ENCODE measurements around the gene TAPBPL. TPM values are rescaled to one million over a fixed set of nuclear protein-coding genes. Genes with fewer than 3 reads are reported as not detected.

TAPBPL gene
- polyA plus RNA-seq, 3 donors = 16.0 to 18.8 (median 17.8) TPM

- DNase-seq = peak; percentile 69
Observed at GRCh38 chr12:6430124-6430989, 21.5 kb upstream of the TAPBPL start.

DNA sequence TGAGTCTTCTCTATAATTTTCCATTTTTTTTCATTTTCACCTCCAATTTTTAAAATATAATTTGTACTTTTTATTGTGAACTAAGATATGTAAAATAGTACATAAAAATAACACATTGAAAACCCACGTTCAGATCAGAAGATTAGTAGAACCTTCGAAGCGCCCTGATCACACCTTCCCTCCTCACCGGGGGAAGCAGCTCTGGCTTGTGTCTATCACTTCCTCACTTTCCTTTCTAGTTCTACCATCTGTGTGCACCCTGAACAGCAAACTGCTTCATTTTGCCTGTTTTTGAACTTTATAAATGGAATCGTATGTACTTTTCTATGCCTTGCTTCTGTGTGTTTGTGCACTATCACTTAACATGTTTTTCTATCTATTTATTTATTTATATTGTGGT lies 18.9 kb upstream of the TAPBPL start:
- no peak for DNase-seq

- DNase-seq = no peak
Observed at GRCh38 chr12:6434205-6435140, 17.4 kb upstream of the TAPBPL start.

DNA sequence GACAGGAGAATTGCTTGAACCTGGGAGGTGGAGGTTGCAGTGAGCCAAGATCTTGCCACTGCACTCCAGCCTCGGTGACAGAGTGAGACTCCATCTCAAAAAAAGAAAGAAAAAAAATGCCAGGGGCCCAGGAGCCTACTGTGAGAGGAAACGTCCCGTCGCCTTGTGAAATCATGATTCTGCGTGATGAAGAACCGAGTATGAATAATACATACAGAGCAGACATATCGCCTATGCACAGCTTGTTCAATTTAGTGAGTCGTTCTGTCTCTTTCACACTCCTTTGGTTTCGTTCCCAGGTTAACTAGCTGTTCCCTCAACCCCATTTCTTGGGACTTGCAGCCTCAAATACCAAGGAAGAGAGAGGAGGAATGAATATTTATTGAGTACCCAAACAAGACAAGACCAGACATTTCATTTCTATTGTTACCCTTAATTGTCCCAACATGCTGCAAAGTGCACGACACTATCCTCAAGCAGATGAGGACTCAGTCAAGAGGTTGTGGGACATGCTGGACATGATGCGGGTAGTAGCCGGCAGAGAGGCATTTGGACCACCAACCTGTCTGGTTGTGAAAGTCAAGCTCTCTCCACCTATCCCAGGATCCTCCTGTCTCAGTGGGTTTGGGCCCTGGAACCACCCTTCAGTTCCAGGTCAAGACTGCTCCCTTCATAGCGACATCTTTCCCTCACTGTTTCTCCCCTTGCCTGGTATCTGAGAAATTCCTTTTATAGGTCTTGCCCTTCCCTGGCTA lies 15.7 kb upstream of the TAPBPL start:
- DNase-seq = no peak

GRCh38 chr12:6437586-6437985 lies 14.3 kb upstream of the TAPBPL start:
- no peak for DNase-seq

- no peak for DNase-seq
Observed at GRCh38 chr12:6438345-6438744, 13.5 kb upstream of the TAPBPL start.

- DNase-seq = no peak
Observed at GRCh38 chr12:6440391-6440790, 11.5 kb upstream of the TAPBPL start.

DNA sequence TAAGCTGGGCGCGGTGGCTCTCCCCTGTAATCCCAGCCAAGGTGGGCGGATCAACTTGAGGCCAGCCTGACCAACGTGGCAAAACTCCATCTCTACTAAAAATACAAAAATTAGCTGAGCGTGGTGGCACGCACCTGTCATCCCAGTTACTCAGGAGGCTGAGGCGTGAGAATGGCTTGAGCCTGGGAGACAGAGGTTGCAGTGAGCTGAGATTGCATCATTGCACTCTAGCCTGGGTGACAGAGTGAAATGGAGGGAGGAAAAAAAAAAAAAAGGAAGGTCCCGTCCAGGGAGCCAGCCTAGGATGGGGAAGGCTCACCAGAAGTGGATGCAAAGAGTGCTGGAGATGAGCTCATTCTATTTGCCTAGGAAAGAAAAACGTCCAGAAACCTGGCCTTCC lies 9.0 kb upstream of the TAPBPL start:
- DNase-seq = no peak

DNA sequence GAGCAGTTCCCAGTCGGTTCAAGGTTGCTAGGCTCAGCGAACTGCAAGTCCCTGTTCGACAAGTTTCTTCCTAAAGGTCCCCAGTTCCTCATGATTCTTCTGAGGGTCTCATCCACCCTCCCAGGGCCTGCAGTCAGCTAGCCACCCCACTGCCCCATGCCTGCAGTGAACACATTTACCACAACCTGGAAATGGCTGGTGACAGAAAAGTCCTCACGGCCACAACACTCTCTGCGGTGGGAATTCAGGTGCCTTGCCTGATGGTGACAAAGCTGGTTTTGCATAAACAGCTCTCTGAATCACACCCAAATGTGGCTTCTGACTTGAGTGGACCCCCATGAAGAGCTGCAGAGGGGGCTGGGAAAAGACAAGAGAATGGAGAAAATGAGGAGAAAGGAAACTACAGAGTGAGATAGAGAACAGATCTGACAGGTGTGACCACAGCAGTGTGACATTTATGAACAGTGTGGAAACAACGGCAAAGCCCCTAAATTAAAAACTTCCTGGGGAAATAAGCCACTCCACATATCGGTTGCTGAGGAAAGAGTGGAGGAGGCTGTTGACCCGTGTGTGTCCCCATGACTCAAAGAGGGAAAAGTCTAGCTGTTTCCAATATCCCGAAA lies 8.4 kb upstream of the TAPBPL start:
- DNase-seq = no peak

DNA sequence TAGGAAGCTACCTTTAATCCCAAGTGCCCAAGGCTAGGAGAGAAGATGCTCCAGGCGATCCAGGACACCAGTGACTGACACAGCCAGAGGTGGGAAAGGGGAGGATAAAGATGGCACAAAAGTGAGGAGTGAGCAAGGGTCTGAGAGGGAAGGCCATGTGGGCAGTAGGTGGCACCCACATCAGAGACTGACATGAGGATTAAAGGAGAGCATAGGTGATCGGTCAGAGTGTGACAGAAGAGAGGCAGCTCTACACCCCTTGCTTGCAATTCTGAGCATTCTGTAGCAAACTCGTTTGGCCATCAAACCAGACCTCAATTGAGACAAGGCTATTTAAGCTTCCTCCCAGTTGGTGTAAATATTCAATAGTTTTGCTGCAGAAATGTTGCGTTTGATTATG lies 7.8 kb upstream of the TAPBPL start:
- DNase-seq = no peak

GRCh38 chr12:6444704-6445688 lies 6.8 kb upstream of the TAPBPL start, which contains the start of gene CD27:
TSS of gene CD27 (plus strand) at chr12:6444955. CDS start at chr12:6445096, 141 bp downstream.
- no peak for DNase-seq

DNA sequence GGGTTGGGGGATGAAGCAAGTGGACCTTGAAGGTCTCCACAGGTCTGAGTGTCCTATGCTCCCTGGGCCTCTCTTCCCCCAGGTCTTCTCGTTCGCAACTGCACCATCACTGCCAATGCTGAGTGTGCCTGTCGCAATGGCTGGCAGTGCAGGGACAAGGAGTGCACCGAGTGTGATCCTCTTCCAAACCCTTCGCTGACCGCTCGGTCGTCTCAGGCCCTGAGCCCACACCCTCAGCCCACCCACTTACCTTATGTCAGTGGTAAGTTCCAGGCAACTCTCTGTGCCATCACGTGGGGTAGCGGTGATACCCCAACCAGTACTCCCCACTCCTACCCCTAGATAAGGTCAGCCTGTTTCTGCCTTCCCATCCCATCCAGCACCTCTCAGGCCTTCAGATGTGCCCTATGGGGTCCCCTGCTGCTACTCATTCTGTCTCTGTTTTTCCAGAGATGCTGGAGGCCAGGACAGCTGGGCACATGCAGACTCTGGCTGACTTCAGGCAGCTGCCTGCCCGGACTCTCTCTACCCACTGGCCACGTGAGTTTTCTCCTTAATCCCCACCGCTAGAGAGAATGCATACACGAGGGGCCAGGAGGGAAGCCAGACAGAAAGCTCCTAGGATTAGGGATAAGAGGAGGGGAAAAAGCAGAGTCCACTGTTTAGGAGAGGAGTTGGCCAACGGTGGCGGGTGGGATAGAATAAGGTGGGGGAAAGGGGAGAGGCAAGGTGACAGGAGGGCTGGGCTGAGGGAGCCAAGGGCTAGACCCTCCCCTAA lies 1.6 kb upstream of the TAPBPL start:
- no peak for DNase-seq

DNA sequence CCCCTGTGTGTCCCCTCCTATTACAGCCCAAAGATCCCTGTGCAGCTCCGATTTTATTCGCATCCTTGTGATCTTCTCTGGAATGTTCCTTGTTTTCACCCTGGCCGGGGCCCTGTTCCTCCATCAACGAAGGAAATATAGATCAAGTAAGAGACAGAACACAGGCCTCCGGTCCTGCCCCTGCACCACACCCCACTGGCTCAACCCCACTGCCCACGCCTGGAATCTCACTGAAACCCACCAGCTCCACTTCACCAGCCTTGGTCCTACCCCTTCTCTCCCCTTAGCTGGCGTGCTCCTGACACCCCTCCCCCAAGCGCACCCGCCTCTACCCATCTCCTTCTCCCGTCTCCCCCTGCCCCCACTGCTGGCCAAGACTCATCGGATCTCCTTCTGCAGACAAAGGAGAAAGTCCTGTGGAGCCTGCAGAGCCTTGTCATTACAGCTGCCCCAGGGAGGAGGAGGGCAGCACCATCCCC lies 934 bp upstream of the TAPBPL start:
- peak; percentile 21 for DNase-seq

GRCh38 chr12:6452245-6452943 lies 552 bp downstream of the TAPBPL start:
- DNase-seq = peak; percentile 30

DNA sequence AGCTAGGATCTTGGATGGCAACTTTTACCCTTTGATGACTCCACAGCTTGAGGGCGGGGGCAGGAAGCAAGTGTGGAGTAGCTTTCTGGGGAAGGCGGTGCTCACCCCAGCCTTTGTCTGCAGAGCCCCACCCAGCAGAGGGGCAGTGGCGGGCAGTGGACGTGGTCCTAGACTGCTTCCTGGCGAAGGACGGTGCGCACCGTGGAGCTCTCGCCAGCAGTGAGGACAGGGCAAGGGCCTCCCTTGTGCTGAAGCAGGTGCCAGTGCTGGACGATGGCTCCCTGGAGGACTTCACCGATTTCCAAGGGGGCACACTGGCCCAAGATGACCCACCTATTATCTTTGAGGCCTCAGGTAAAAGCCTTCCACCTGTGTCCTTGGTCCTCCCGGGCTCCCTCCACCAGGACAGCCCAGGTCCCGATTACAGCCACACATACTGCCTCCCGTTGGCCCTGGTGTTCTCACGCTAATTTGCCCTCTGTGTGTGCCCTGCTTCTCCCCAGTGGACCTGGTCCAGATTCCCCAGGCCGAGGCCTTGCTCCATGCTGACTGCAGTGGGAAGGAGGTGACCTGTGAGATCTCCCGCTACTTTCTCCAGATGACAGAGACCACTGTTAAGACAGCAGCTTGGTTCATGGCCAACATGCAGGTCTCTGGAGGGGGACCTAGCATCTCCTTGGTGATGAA lies 1.2 kb downstream of the TAPBPL start:
- DNase-seq = no peak

GRCh38 chr12:6457220-6457945 lies 5.5 kb downstream of the TAPBPL start:
- DNase-seq = no peak
